B cell (primary cell): Measurements from ENCODE around the gene PPT2.

Source experiments
- CTCF ChIP-seq: fragments of 200-600 bp; IDR thresholded peaks from one replicate; pipeline ENCODE4 v1.8.0; 2022; ENCODE audit warnings: antibody characterized with exemption, mild to moderate bottlenecking
- EZH2 ChIP-seq: IDR thresholded peaks from 2 replicates; pipeline ENCODE4 v1.6.1; 2012; ENCODE audit warnings: borderline replicate concordance, low read depth, mild to moderate bottlenecking, moderate library complexity, low read length; ENCODE audit not compliant: insufficient read depth, poor library complexity, severe bottlenecking

GRCh38 chr6:32123681-32124080 lies 30.3 kb upstream of the PPT2 start:
- TF ChIP-seq CTCF, result no peak
- TF ChIP-seq EZH2, result no peak
